A673 (cell line): Measurements from ENCODE around the gene ANGPTL3.

Source experiments
- CTCF ChIP-seq: fragments of 300-800, 200-600 bp; sonication (generic); conservative IDR thresholded peaks from 2 replicates; pipeline ENCODE4 v1.5.1; 2017; ENCODE audit warnings: low read depth, mild to moderate bottlenecking, antibody characterized with exemption, low read length, moderate library complexity, mixed read lengths
- EZH2 ChIP-seq: fragments of 200-600 bp; sonication (generic); IDR thresholded peaks from 2 replicates; pipeline ENCODE4 v1.6.1; 2017; ENCODE audit warnings: borderline replicate concordance, low read depth, mild to moderate bottlenecking, mixed read lengths, antibody characterized with exemption, low read length; ENCODE audit not compliant: poor library complexity, severe bottlenecking

DNA sequence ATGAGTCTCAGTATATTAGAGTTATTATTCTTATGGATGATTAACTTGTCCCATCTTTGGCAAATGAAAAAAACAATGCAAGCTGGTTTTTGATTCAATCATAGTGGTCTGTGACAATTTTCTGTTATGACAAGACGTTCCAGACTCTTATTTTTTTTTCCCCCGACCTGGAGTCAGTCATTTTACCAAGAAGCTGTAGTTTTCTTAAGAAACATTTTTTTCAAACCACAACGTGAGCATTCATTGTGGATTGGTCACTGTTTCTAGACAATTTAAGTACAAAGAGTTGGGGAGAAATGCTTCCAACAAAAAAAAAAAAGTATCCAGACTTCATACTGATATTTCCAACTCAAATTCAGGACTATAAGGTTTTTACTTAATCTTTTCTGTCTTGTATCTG lies 8.0 kb upstream of the ANGPTL3 start:
- TF ChIP-seq CTCF (no peak), EZH2 (no peak)
